ENCODE measurements around the gene ALAD.

GRCh38 chr9:113380869-113381378 is 20.2 kb downstream of the ALAD start:
- TF ChIP-seq, protein P1, sequence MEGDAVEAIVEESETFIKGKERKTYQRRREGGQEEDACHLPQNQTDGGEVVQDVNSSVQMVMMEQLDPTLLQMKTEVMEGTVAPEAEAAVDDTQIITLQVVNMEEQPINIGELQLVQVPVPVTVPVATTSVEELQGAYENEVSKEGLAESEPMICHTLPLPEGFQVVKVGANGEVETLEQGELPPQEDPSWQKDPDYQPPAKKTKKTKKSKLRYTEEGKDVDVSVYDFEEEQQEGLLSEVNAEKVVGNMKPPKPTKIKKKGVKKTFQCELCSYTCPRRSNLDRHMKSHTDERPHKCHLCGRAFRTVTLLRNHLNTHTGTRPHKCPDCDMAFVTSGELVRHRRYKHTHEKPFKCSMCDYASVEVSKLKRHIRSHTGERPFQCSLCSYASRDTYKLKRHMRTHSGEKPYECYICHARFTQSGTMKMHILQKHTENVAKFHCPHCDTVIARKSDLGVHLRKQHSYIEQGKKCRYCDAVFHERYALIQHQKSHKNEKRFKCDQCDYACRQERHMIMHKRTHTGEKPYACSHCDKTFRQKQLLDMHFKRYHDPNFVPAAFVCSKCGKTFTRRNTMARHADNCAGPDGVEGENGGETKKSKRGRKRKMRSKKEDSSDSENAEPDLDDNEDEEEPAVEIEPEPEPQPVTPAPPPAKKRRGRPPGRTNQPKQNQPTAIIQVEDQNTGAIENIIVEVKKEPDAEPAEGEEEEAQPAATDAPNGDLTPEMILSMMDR (IDR thresholded peaks at IDR 0.05; ENCODE audit: insufficient read depth, low read length, poor library complexity, severe bottlenecking): no peak
- TF ChIP-seq EZH2phosphoT487 (conservative IDR thresholded peaks at IDR 0.05; ENCODE audit: low read length): no peak

Measured in SU-DHL-6 (cell line).